ENCODE measurements around the gene FRAS1. TPM values are rescaled to one million over a fixed set of nuclear protein-coding genes. Genes with fewer than 3 reads are reported as not detected.
"Not testable (repeated sequence)": the region's sequence is repeated elsewhere in the genome, so short reads cannot be mapped to it uniquely, and the experiment has no call there.

The FRAS1 gene
- total RNA-seq, 1 donor from 2014 or later: not detected

GRCh38 chr4:78457751-78458150, 400.6 kb downstream of the FRAS1 start:
- Mint-ChIP-seq H3K4me1 (ENCODE audit: low read depth) (no peaks in the 10 kb centered on the region), H3K36me3 (ENCODE audit: low read depth) (no peaks in the 10 kb centered on the region), H3K4me3 (ENCODE audit: low read depth) (no peak overlapping the region), H3K27me3 (ENCODE audit: low read depth) (peaks cover 3% of the 10 kb centered on the region), H3K27ac (no peak overlapping the region), H3K9me3 (no peaks in the 10 kb centered on the region)
- intact Hi-C loops (cut with micrococcal nuclease): no loop called here
- no peak for DNase-seq (ENCODE audit: low spot score)

GRCh38 chr4:78459327-78459726, 402.2 kb downstream of the FRAS1 start:
- Mint-ChIP-seq H3K27ac (no peak overlapping the region), H3K27me3 (ENCODE audit: low read depth) (peaks cover 1% of the 10 kb centered on the region), H3K9me3 (no peaks in the 10 kb centered on the region), H3K4me1 (ENCODE audit: low read depth) (no peaks in the 10 kb centered on the region), H3K4me3 (ENCODE audit: low read depth) (no peak overlapping the region), H3K36me3 (ENCODE audit: low read depth) (no peaks in the 10 kb centered on the region)
- DNase-seq (ENCODE audit: low spot score): no peak
- intact Hi-C loops (cut with micrococcal nuclease): no loop called here

GRCh38 chr4:78460368-78460767, 403.2 kb downstream of the FRAS1 start:
- DNase-seq (ENCODE audit: low spot score): no peak
- Mint-ChIP-seq H3K4me3 (ENCODE audit: low read depth) (no peak overlapping the region), H3K27me3 (ENCODE audit: low read depth) (peaks cover 6% of the 10 kb centered on the region), H3K9me3 (no peaks in the 10 kb centered on the region), H3K36me3 (ENCODE audit: low read depth) (no peaks in the 10 kb centered on the region), H3K27ac (no peak overlapping the region), H3K4me1 (ENCODE audit: low read depth) (no peaks in the 10 kb centered on the region)
- intact Hi-C loops (cut with micrococcal nuclease): no loop called here

GRCh38 chr4:78464265-78464664, 407.1 kb downstream of the FRAS1 start:
- Mint-ChIP-seq H3K9me3 (no peaks in the 10 kb centered on the region), H3K27me3 (ENCODE audit: low read depth) (peaks cover 7% of the 10 kb centered on the region), H3K27ac (no peak overlapping the region), H3K4me3 (ENCODE audit: low read depth) (no peak overlapping the region), H3K36me3 (ENCODE audit: low read depth) (no peaks in the 10 kb centered on the region), H3K4me1 (ENCODE audit: low read depth) (no peaks in the 10 kb centered on the region)
- no peak for DNase-seq (ENCODE audit: low spot score)
- intact Hi-C loops (cut with micrococcal nuclease): no loop called here

GRCh38 chr4:78467223-78467622, 410.1 kb downstream of the FRAS1 start:
- H3K4me3 Mint-ChIP-seq (ENCODE audit: low read depth); intact Hi-C loops (cut with micrococcal nuclease); DNase-seq (ENCODE audit: low spot score); H3K4me1 Mint-ChIP-seq (ENCODE audit: low read depth); H3K27ac Mint-ChIP-seq; H3K36me3 Mint-ChIP-seq (ENCODE audit: low read depth); H3K9me3 Mint-ChIP-seq: not testable (repeated sequence)
- H3K27me3 Mint-ChIP-seq (ENCODE audit: low read depth): peaks cover 13% of the 10 kb centered on the region

GRCh38 chr4:78468272-78468671, 411.1 kb downstream of the FRAS1 start:
- Mint-ChIP-seq H3K27ac (no peak overlapping the region), H3K27me3 (ENCODE audit: low read depth) (peaks cover 15% of the 10 kb centered on the region), H3K4me1 (ENCODE audit: low read depth) (no peaks in the 10 kb centered on the region), H3K9me3 (no peaks in the 10 kb centered on the region), H3K4me3 (ENCODE audit: low read depth) (no peak overlapping the region), H3K36me3 (ENCODE audit: low read depth) (no peaks in the 10 kb centered on the region)
- intact Hi-C loops (cut with micrococcal nuclease): no loop called here
- DNase-seq (ENCODE audit: low spot score): no peak

- H3K27me3 Mint-ChIP-seq (ENCODE audit: low read depth): peaks cover 8% of the 10 kb centered on the region
- H3K4me3 Mint-ChIP-seq (ENCODE audit: low read depth): no peak overlapping the region
- DNase-seq (ENCODE audit: low spot score): no peak
- intact Hi-C loops (cut with micrococcal nuclease): no loop called here
- H3K36me3 Mint-ChIP-seq (ENCODE audit: low read depth): no peaks in the 10 kb centered on the region
- no peaks in the 10 kb centered on the region for H3K9me3 Mint-ChIP-seq
- no peaks in the 10 kb centered on the region for H3K4me1 Mint-ChIP-seq (ENCODE audit: low read depth)
- no peak overlapping the region for H3K27ac Mint-ChIP-seq
These were observed 419.1 kb downstream of the FRAS1 start for GRCh38 chr4:78476108-78476704.

- no peak overlapping the region for H3K4me3 Mint-ChIP-seq (ENCODE audit: low read depth)
- H3K27ac Mint-ChIP-seq: no peak overlapping the region
- H3K27me3 Mint-ChIP-seq (ENCODE audit: low read depth): peaks cover 1% of the 10 kb centered on the region
- intact Hi-C loops (cut with micrococcal nuclease): no loop called here
- H3K36me3 Mint-ChIP-seq (ENCODE audit: low read depth): no peaks in the 10 kb centered on the region
- no peaks in the 10 kb centered on the region for H3K4me1 Mint-ChIP-seq (ENCODE audit: low read depth)
- no peaks in the 10 kb centered on the region for H3K9me3 Mint-ChIP-seq
- DNase-seq (ENCODE audit: low spot score): no peak
These were observed 420.2 kb downstream of the FRAS1 start for GRCh38 chr4:78477276-78477675.

- H3K9me3 Mint-ChIP-seq: no peaks in the 10 kb centered on the region
- no peak for DNase-seq (ENCODE audit: low spot score)
- no peak overlapping the region for H3K27ac Mint-ChIP-seq
- intact Hi-C loops (cut with micrococcal nuclease): no loop called here
- no peak overlapping the region for H3K4me3 Mint-ChIP-seq (ENCODE audit: low read depth)
- H3K4me1 Mint-ChIP-seq (ENCODE audit: low read depth): no peaks in the 10 kb centered on the region
- peaks cover 5% of the 10 kb centered on the region for H3K27me3 Mint-ChIP-seq (ENCODE audit: low read depth)
- H3K36me3 Mint-ChIP-seq (ENCODE audit: low read depth): no peaks in the 10 kb centered on the region
These were observed 421.4 kb downstream of the FRAS1 start for GRCh38 chr4:78478523-78478922.

GRCh38 chr4:78480286-78480685, 423.2 kb downstream of the FRAS1 start:
- Mint-ChIP-seq H3K36me3 (ENCODE audit: low read depth) (no peaks in the 10 kb centered on the region), H3K4me3 (ENCODE audit: low read depth) (no peak overlapping the region), H3K27me3 (ENCODE audit: low read depth) (peaks cover 7% of the 10 kb centered on the region), H3K4me1 (ENCODE audit: low read depth) (no peaks in the 10 kb centered on the region), H3K9me3 (no peaks in the 10 kb centered on the region), H3K27ac (no peak overlapping the region)
- intact Hi-C loops (cut with micrococcal nuclease): no loop called here
- DNase-seq (ENCODE audit: low spot score): no peak

GRCh38 chr4:78481180-78481579, 424.1 kb downstream of the FRAS1 start:
- no peaks in the 10 kb centered on the region for H3K4me1 Mint-ChIP-seq (ENCODE audit: low read depth)
- H3K27ac Mint-ChIP-seq: no peak overlapping the region
- intact Hi-C loops (cut with micrococcal nuclease): no loop called here
- peaks cover 7% of the 10 kb centered on the region for H3K27me3 Mint-ChIP-seq (ENCODE audit: low read depth)
- no peaks in the 10 kb centered on the region for H3K36me3 Mint-ChIP-seq (ENCODE audit: low read depth)
- no peak overlapping the region for H3K4me3 Mint-ChIP-seq (ENCODE audit: low read depth)
- DNase-seq (ENCODE audit: low spot score): no peak
- H3K9me3 Mint-ChIP-seq: no peaks in the 10 kb centered on the region

GRCh38 chr4:78482281-78482680, 425.2 kb downstream of the FRAS1 start:
- no peaks in the 10 kb centered on the region for H3K4me1 Mint-ChIP-seq (ENCODE audit: low read depth)
- intact Hi-C loops (cut with micrococcal nuclease): no loop called here
- no peak for DNase-seq (ENCODE audit: low spot score)
- no peaks in the 10 kb centered on the region for H3K9me3 Mint-ChIP-seq
- no peak overlapping the region for H3K27ac Mint-ChIP-seq
- peaks cover 9% of the 10 kb centered on the region for H3K27me3 Mint-ChIP-seq (ENCODE audit: low read depth)
- no peaks in the 10 kb centered on the region for H3K36me3 Mint-ChIP-seq (ENCODE audit: low read depth)
- no peak overlapping the region for H3K4me3 Mint-ChIP-seq (ENCODE audit: low read depth)

GRCh38 chr4:78483811-78484210, 426.7 kb downstream of the FRAS1 start:
- Mint-ChIP-seq H3K4me1 (ENCODE audit: low read depth) (no peaks in the 10 kb centered on the region), H3K9me3 (no peaks in the 10 kb centered on the region), H3K4me3 (ENCODE audit: low read depth) (no peak overlapping the region), H3K27me3 (ENCODE audit: low read depth) (peaks cover 9% of the 10 kb centered on the region), H3K27ac (no peak overlapping the region), H3K36me3 (ENCODE audit: low read depth) (no peaks in the 10 kb centered on the region)
- DNase-seq (ENCODE audit: low spot score): no peak
- intact Hi-C loops (cut with micrococcal nuclease): no loop called here

- H3K4me3 Mint-ChIP-seq (ENCODE audit: low read depth): no peak overlapping the region
- intact Hi-C loops (cut with micrococcal nuclease): no loop called here
- DNase-seq (ENCODE audit: low spot score): no peak
- H3K36me3 Mint-ChIP-seq (ENCODE audit: low read depth): no peaks in the 10 kb centered on the region
- no peaks in the 10 kb centered on the region for H3K4me1 Mint-ChIP-seq (ENCODE audit: low read depth)
- H3K27me3 Mint-ChIP-seq (ENCODE audit: low read depth): peaks cover 9% of the 10 kb centered on the region
- H3K9me3 Mint-ChIP-seq: no peaks in the 10 kb centered on the region
- no peak overlapping the region for H3K27ac Mint-ChIP-seq
These were observed 427.5 kb downstream of the FRAS1 start for GRCh38 chr4:78484574-78484973.
